Keratinocyte (primary cell): ENCODE results near the gene APEX1.

Experiments used
- EZH2 ChIP-seq: IDR thresholded peaks from one replicate; pipeline ENCODE4 v1.6.1; 2012; ENCODE audit warnings: inconsistent platforms, mild to moderate bottlenecking, low read length, moderate library complexity
- TF ChIP-seq, protein P1 (sequence below), 3 experiments: IDR thresholded peaks in 1 of 3; conservative IDR thresholded peaks in 1 of 3; optimal IDR thresholded peaks in 1 of 3; 2 replicates in 2 of 3; 3 replicates in 1 of 3; pipeline versions ENCODE3 to v1.5.1; 2011; ENCODE audit warnings: low read length in 3 of 3, mild to moderate bottlenecking in 3 of 3, moderate library complexity in 2 of 3, control low read depth in 1 of 3, inconsistent platforms in 1 of 3; ENCODE audit not compliant: insufficient read depth in 2 of 3; ENCODE audit errors: extremely low read depth in 1 of 3

DNA sequence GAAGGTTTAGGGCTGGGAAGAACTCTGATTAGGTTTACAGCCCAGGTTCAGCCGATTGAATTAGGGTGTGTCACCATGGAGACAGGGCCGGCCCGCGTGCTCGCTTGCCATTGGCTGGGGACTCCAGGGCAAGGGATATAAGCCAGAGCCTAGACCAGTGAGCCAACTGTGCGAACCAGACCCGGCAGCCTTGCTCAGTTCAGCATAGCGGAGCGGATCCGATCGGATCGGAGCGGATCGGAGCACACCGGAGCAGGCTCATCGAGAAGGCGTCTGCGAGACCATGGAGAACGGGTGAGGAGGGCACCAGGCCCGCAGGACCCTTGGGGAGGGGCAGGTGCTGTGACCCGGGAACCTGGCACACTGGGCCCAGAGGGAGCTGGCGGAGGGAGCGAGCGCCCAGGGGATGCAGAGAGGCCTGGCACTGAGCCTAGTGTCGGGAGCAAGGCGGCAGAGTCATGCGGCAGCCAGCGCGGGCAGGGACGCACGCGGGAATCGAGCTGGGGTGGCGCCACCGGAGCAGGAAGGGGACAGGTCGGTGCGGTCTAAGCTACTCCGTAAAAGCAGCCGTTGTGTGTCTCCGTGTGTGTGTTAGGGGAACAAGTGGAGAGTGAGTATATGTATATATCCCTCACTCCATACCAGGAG is 14.3 kb downstream of the APEX1 start, which contains the start of gene PNP:
- TF ChIP-seq, protein P1, sequence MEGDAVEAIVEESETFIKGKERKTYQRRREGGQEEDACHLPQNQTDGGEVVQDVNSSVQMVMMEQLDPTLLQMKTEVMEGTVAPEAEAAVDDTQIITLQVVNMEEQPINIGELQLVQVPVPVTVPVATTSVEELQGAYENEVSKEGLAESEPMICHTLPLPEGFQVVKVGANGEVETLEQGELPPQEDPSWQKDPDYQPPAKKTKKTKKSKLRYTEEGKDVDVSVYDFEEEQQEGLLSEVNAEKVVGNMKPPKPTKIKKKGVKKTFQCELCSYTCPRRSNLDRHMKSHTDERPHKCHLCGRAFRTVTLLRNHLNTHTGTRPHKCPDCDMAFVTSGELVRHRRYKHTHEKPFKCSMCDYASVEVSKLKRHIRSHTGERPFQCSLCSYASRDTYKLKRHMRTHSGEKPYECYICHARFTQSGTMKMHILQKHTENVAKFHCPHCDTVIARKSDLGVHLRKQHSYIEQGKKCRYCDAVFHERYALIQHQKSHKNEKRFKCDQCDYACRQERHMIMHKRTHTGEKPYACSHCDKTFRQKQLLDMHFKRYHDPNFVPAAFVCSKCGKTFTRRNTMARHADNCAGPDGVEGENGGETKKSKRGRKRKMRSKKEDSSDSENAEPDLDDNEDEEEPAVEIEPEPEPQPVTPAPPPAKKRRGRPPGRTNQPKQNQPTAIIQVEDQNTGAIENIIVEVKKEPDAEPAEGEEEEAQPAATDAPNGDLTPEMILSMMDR (optimal IDR thresholded peaks at IDR 0.05 in 1 of 3, IDR thresholded peaks at IDR 0.05 in 1 of 3, conservative IDR thresholded peaks at IDR 0.05 in 1 of 3; ENCODE audit: extremely low read depth in 1 of 3, insufficient read depth in 2 of 3, low read length in 3 of 3), result peak in 1 of 3 experiments; percentile 12
- TF ChIP-seq EZH2, result no peak
